GM18520 (cell line): Measurements from ENCODE around the gene RAP1GDS1.
"Not testable (repeated sequence)": the region's sequence is repeated elsewhere in the genome, so short reads cannot be mapped to it uniquely, and the experiment has no call there.

Source experiments
- ATAC-seq: cut with Tn5 transposase; IDR thresholded peaks from one replicate; pipeline ENCODE4 v1.9.1; 2021; ENCODE audit not compliant: unreplicated experiment

Gene RAP1GDS1

GRCh38 chr4:98352396-98352795 is 91.2 kb downstream of the RAP1GDS1 start:
- ATAC-seq = no peak

- ATAC-seq = no peak
Measured at GRCh38 chr4:98352940-98353339, 91.8 kb downstream of the RAP1GDS1 start.

GRCh38 chr4:98358630-98359248 is 97.6 kb downstream of the RAP1GDS1 start:
- ATAC-seq = no peak

GRCh38 chr4:98359646-98360045 is 98.5 kb downstream of the RAP1GDS1 start:
- no peak for ATAC-seq

DNA sequence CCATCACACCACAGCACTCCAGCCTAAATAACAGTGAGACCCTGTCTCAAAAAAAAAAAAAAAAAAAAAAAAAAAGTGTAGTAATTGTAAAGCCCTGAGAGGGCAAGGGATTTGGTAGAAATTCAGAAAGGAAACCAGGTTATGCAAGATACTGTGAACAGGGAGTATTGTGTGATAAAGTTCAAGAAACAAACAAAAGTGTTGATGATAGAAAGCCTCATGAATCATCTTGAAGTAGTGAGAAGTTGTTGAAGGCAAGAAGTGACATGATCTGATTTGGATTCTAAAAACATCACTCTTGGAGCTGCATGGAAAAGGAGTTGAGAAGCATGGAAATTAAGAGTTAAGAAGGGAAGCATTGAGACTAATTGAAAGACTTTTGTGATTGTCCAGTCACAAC is 102.2 kb downstream of the RAP1GDS1 start:
- ATAC-seq = no peak

DNA sequence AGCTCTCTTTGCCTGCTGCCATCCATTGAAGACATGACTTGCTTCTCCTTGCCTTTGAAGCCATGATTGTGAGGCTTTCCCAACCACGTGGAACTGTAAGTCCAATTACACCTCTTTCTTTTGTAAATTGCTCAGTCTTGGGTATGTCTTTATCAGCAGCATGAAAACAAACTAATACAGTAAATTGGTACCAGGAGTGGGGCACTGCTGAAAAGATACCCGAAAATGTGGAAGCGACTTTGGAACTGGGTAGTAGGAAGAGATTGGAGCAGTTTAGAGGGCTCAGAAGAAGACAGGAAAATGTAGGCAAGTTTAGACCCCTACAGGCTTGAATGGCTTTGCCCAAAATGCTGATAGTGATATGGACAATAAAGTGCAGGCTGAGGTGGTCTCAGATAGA is 105.1 kb downstream of the RAP1GDS1 start:
- not testable (repeated sequence) for ATAC-seq

DNA sequence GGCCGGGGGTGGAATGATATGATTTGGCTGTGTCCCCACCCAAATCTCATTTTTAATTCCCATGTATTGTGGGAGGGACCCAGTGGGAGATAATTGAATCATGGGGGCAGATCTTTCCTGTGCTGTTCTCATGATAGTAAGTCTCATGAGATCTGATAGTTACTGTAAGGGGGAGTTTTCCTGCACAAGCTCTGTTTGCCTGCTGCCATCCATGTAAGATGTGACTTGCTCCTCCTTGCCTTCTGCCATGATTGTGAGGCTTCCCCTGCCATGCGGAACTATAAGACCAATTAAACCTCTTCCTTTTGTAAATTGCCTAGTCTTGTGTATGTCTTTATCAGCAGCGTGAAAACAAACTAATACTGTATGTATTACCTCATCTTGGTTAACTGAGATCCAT is 106.8 kb downstream of the RAP1GDS1 start:
- not testable (repeated sequence) for ATAC-seq

- no peak for ATAC-seq
Measured at GRCh38 chr4:98369322-98369721, 108.1 kb downstream of the RAP1GDS1 start.

GRCh38 chr4:98374643-98375042 is 113.5 kb downstream of the RAP1GDS1 start:
- ATAC-seq = no peak

- ATAC-seq = no peak
Measured at GRCh38 chr4:98377559-98377958, 116.4 kb downstream of the RAP1GDS1 start.

GRCh38 chr4:98381306-98381705 is 120.1 kb downstream of the RAP1GDS1 start:
- ATAC-seq = no peak

- ATAC-seq = no peak
Measured at GRCh38 chr4:98383431-98384106, 122.4 kb downstream of the RAP1GDS1 start.

DNA sequence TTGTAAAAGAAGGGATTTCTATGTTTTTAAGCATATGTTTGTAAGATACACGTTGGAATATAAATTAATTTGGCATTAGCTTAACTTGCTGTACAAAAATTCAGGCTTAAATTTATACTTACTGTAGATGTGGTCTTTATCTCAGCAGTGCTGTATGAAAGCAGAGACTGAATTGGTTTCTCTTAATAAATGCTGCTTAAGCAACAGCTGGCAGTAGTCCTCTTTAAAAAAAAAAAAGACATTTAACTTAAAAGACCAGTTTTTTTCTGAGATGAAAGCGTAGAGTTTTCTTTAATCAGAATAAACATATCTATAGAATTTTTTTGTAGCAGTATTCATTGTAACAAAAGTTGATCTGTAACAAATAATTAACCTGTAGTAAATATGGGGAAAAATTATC is 124.6 kb downstream of the RAP1GDS1 start:
- no peak for ATAC-seq

DNA sequence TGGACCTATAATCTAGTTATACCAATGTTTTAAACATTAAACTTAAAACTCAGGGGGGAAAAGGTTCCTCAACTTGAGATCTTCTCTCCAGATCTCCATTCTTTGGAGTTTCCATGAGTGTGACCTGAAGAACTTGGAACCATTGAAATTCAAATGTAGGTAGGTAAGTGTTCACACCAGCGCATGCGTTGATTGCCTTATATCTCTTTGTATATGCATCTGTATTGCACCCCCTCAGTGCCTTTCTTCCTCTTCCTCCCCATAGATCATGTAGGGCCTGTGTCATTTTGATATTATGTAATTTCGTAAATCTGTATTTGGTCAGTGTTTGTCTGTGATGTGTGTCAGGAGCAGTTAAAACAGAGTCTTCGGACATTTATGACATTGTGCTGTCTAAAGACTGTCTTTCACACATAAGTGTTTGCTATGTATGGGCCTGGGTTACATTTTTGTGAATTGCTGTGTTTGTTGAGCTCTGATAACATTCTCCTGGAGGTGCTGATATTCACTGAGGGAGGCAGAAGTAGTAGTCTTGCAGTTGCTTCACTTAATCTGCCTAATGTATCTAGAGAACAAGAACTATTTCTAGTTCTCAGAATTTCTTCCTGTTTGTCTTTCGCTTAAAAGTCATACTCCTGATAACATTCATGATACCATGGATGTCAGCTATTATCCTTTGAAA is 126.3 kb downstream of the RAP1GDS1 start:
- no peak for ATAC-seq

DNA sequence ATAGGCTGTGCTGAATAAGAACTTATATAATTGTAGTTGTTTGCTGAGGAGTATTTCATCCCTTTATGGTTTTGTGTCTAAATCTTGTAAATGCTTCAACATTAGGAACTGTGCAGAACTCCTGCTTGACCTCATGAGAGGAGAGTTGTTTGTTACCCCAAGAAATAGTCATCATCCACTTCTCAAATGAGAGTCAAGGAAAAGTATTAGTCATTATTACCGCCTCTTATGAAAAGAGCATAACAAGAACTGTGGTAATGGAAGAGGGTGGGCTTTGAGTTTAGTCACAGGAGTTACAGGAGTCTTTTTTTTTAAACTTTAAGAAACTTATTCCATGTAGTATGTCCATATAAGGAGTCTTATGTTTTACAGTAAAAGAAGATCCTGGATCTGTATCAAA is 132.9 kb downstream of the RAP1GDS1 start:
- ATAC-seq = no peak

DNA sequence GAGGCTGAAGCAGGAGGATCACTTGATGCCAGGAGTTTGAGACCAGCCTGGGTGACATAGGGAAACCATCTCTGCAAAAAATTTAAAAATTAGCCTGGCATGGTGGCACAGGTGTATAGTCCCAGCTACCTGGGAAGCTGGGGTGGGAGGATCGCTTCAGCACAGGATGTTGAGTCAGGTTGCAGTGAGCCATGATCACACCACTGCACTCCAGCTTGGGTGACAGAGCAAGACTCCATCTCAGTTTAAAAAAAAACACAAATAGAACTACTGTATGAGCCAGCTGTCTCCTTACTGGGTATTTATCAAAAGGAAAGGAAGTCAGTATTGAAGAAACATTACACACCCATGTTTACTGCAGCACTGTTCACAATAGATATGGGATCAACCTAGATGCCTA is 138.7 kb downstream of the RAP1GDS1 start:
- no peak for ATAC-seq

- peak; percentile 83 for ATAC-seq
Measured at GRCh38 chr4:98406819-98407218, 145.6 kb downstream of the RAP1GDS1 start.

DNA sequence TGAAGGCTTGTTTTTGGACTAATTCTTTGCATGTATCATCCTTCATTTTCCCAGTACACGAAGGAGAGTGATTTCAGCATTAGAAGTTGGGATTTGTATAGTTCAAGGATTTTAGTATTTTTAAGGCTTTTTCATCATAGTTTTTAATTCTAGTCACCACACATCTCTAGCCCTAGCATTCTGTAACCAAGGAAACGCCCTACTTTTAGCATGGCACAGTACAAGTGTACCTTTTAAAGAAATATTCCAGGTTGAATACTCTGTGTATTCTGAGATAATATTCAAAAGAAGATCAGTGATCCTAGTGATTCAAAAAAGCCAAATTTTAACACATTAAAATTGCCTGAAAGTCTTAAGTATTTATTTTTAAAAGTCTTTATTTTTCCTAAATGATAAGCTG is 150.5 kb downstream of the RAP1GDS1 start:
- ATAC-seq = no peak

DNA sequence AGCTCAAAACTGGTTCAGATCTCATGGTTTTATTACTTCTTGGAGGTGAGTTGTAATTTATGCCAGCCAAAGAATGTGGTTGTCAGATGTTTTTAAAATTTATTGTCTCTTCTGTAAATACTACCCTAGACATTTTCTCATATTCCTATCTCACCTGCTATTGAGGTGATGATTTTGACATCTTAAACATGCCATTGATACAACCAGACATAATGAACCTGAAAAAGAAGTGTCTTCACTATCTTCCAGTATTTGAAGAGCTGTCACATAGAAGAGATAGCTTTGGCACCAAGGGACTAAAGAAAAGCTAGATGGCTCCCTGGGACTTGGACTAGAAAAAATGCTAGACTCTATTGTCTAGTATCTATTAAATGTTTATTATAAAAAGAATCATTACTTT is 155.7 kb downstream of the RAP1GDS1 start:
- no peak for ATAC-seq

DNA sequence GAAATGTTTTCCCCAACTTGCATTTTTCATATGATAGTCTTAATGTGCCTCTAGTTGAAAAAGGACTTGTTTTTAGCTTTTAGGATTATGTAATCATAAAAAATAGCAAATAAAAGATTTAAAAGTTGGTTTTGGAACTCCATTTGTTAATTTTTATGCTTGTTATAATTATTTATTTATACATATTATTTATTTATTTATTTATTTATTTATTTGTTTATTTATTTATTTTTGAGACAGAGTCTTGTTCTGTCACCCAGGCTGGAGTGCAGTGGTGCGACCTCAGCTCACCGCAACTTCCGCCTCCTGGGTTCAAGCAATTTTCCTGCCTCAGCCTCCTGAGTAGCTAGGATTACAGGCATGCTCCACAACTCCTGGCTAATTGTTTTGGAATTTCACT is 159.0 kb downstream of the RAP1GDS1 start:
- not testable (repeated sequence) for ATAC-seq

DNA sequence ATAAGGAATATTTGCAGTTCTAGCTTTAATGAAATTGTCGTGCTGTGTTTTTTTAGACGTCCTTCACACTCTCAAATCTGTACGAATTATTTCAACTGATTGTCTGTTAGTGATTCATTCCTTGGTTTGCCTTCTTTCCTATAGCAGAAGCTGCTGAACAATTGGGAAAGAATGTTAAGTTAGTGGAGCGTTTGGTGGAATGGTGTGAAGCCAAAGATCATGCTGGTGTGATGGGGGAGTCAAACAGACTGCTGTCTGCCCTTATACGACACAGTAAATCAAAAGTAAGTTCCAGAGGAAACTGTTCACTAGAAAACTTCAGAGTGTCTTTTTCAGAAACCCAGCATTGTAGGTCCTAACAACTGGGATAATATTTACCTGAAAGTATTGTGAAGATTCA is 159.9 kb downstream of the RAP1GDS1 start:
- ATAC-seq = no peak

DNA sequence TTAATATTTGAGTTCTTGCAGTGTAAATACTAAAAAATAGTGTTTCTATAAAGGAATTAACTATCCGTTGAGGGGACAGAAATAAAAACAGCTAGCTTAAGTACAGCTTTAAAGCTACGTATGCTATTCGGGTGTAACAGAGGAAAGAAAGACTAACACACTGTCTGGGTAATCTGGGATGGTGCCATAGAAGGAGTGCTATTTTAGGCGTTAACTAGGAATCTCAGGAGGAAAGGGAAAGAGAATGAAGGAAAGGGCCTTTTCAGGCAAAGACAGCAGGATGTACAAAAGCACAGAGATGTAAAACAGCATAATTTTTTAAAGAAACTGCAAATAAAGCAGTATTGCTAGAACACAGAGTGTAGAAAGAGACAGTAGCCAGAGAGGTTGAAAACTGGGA is 161.8 kb downstream of the RAP1GDS1 start:
- ATAC-seq = no peak
